CD14-positive monocyte (primary cell): ENCODE results near the gene ME3. TPM values are rescaled to one million over a fixed set of nuclear protein-coding genes. Genes with fewer than 3 reads are reported as not detected.

Experiments used
- DNase-seq, 3 donors: peaks; one replicate each; pipeline ENCODE4 v3.0.0-alpha.2; 2011 to 2022
- H2AFZ ChIP-seq: 2 replicates; pipeline ENCODE4 v1.6.0; 2012; ENCODE audit warnings: mild to moderate bottlenecking, low read depth, low read length, inconsistent platforms; ENCODE audit not compliant: insufficient read depth, poor library complexity, severe bottlenecking
- H3K27ac ChIP-seq, 2 donors: 1 replicate in 1 of 2; 2 replicates in 1 of 2; pipeline ENCODE4 v1.5.1; 2012 to 2013; ENCODE audit warnings: low read length in 2 of 2, control low read depth in 1 of 2, inconsistent platforms in 1 of 2, low read depth in 1 of 2, mild to moderate bottlenecking in 1 of 2
- H3K27me3 ChIP-seq, 2 donors: one replicate each; pipeline versions ENCODE4 v1.6.0 to v1.6.1; 2011 to 2013; ENCODE audit warnings: low read length in 2 of 2; ENCODE audit not compliant: control insufficient read depth in 2 of 2, insufficient read depth in 2 of 2
- H3K36me3 ChIP-seq, 2 donors: replicated peaks in 1 of 2; 1 replicate in 1 of 2; 2 replicates in 1 of 2; pipeline versions ENCODE4 v1.5.1 to v1.6.1; 2012 to 2013; ENCODE audit warnings: low read length in 2 of 2, control low read depth in 1 of 2, inconsistent platforms in 1 of 2, mild to moderate bottlenecking in 1 of 2; ENCODE audit not compliant: insufficient read depth in 2 of 2, control insufficient read depth in 1 of 2
- H3K4me1 ChIP-seq, 2 donors: 1 replicate in 1 of 2; 2 replicates in 1 of 2; pipeline versions ENCODE4 v1.5.1 to v1.6.1; 2012 to 2013; ENCODE audit warnings: low read length in 2 of 2, control low read depth in 1 of 2, inconsistent platforms in 1 of 2, mild to moderate bottlenecking in 1 of 2, moderate library complexity in 1 of 2; ENCODE audit not compliant: insufficient read depth in 2 of 2, control insufficient read depth in 1 of 2
- H3K4me2 ChIP-seq: replicated peaks from 2 replicates; pipeline ENCODE3; 2012; ENCODE audit warnings: low read length, moderate library complexity, mild to moderate bottlenecking; ENCODE audit not compliant: poor library complexity, severe bottlenecking; ENCODE audit errors: extremely low read depth
- H3K4me3 ChIP-seq, 3 experiments: fragments of 200-600 bp in 1 of 3; sonication (generic) in 1 of 3; replicated peaks in 1 of 3; 1 replicate in 2 of 3; 2 replicates in 1 of 3; pipeline ENCODE4 v1.5.1; 2011 to 2013; ENCODE audit warnings: low read length in 3 of 3, mild to moderate bottlenecking in 3 of 3, control low read depth in 2 of 3, low read depth in 2 of 3, inconsistent platforms in 1 of 3, moderate library complexity in 1 of 3
- H3K79me2 ChIP-seq: 2 replicates; pipeline ENCODE4 v1.6.0; 2012; ENCODE audit warnings: mild to moderate bottlenecking, control low read depth, inconsistent platforms, low read length, moderate library complexity; ENCODE audit not compliant: insufficient read depth
- H3K9ac ChIP-seq: 2 replicates; pipeline ENCODE4 v1.6.0; 2017; ENCODE audit warnings: low read length, mild to moderate bottlenecking; ENCODE audit not compliant: insufficient read depth, poor library complexity, severe bottlenecking
- H3K9me3 ChIP-seq, 2 donors: replicated peaks in 1 of 2; 1 replicate in 1 of 2; 2 replicates in 1 of 2; pipeline versions ENCODE4 v1.5.1 to v1.6.1; 2012 to 2013; ENCODE audit warnings: low read length in 2 of 2, control low read depth in 1 of 2; ENCODE audit not compliant: control insufficient read depth in 1 of 2, insufficient read depth in 1 of 2
- H4K20me1 ChIP-seq: 2 replicates; pipeline ENCODE4 v1.6.0; 2012; ENCODE audit warnings: mild to moderate bottlenecking, low read length, control low read depth, moderate library complexity; ENCODE audit not compliant: insufficient read depth
- H3K27ac Mint-ChIP-seq, 7 donors: one replicate each; pipeline ENCODE4 v1.8.0; 2020; ENCODE audit warnings: mild to moderate bottlenecking in 7 of 7, mixed read lengths in 7 of 7, moderate library complexity in 6 of 7, inconsistent platforms in 2 of 7
- H3K27me3 Mint-ChIP-seq, 3 donors: one replicate each; pipeline ENCODE4 v1.8.0; 2021 to 2022; ENCODE audit warnings: low read depth in 3 of 3, mild to moderate bottlenecking in 3 of 3, mixed read lengths in 3 of 3, moderate library complexity in 3 of 3, inconsistent platforms in 1 of 3
- H3K36me3 Mint-ChIP-seq, 2 donors: one replicate each; pipeline ENCODE4 v1.8.0; 2020; ENCODE audit warnings: mixed read lengths in 2 of 2, inconsistent platforms in 1 of 2, mild to moderate bottlenecking in 1 of 2
- H3K4me1 Mint-ChIP-seq: one replicate; pipeline ENCODE4 v1.8.0; 2020; ENCODE audit warnings: mild to moderate bottlenecking, mixed read lengths
- H3K4me3 Mint-ChIP-seq, 2 donors: one replicate each; pipeline ENCODE4 v1.8.0; 2020; ENCODE audit warnings: mild to moderate bottlenecking in 2 of 2, mixed read lengths in 2 of 2, moderate library complexity in 1 of 2
- H3K9me3 Mint-ChIP-seq, 7 donors: one replicate each; pipeline ENCODE4 v1.8.0; 2020 to 2022; ENCODE audit warnings: mixed read lengths in 7 of 7, mild to moderate bottlenecking in 6 of 7, moderate library complexity in 6 of 7, inconsistent platforms in 2 of 7
- WGBS: methylation state at CpG from one replicate; pipeline ENCODE4 v1.1.5; 2013; ENCODE audit warnings: missing lambda C conversion rate; ENCODE audit not compliant: insufficient coverage; 5-methylcytosine and 5-hydroxymethylcytosine counted together
- intact Hi-C, 2 donors: fragments of 100-400 bp; cut with micrococcal nuclease; formaldehyde crosslinking; loops; one replicate each; pipeline versions ENCODE4 v1.15.0 to v1.15.1; 2023
- polyA plus RNA-seq, 3 donors: library from polyadenylated mRNA; depleted of rRNA in 1 of 3; unstranded in 2 of 3; stranded (reverse) in 1 of 3; fragments of 300-500 nt in 2 of 3; fragments of >200 nt in 1 of 3; fragmentation: Illumina TruSeq in 2 of 3; gene quantifications; 1 replicate in 2 of 3; 2 replicates in 1 of 3; pipeline ENCODE4 v1.2.3, GENCODE V29; 2012 to 2021
- TF ChIP-seq, protein P1 (sequence below): fragments of 200-600 bp; IDR thresholded peaks from one replicate; pipeline ENCODE4 v1.8.0; 2022; ENCODE audit warnings: antibody characterized with exemption, mild to moderate bottlenecking

The ME3 gene
- polyA plus RNA-seq, 3 donors = 0.31 to 3.0 (median 0.42) TPM

DNA sequence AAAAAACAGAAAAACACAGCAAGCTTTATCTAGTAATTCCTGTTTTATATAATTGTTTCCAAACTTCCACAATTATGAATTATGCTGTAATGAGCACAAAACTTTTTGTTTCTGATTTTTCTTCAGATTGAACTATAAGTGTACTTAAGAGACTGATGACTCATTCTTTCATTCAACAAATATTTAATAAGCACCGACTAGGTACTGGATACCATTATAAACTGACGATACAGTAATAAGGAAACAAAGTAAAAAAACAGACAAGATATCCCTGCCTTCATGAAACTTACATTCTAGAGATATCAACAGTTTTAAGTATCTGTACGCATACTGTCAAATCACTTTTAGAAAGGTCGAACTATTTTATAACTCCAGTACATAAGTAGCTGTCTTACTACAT, 78.6 kb downstream of the ME3 start:
- H3K79me2 ChIP-seq = no peaks in the 10 kb centered on the region
- peaks cover 18 to 21% of the 10 kb centered on the region in 2 donors for H3K4me1 ChIP-seq
- peaks cover 4 to 5% of the 10 kb centered on the region in 2 donors for H3K9me3 ChIP-seq
- DNase-seq = no peak
- H3K4me1 Mint-ChIP-seq = peaks cover 26% of the 10 kb centered on the region
- TF ChIP-seq, protein P1, sequence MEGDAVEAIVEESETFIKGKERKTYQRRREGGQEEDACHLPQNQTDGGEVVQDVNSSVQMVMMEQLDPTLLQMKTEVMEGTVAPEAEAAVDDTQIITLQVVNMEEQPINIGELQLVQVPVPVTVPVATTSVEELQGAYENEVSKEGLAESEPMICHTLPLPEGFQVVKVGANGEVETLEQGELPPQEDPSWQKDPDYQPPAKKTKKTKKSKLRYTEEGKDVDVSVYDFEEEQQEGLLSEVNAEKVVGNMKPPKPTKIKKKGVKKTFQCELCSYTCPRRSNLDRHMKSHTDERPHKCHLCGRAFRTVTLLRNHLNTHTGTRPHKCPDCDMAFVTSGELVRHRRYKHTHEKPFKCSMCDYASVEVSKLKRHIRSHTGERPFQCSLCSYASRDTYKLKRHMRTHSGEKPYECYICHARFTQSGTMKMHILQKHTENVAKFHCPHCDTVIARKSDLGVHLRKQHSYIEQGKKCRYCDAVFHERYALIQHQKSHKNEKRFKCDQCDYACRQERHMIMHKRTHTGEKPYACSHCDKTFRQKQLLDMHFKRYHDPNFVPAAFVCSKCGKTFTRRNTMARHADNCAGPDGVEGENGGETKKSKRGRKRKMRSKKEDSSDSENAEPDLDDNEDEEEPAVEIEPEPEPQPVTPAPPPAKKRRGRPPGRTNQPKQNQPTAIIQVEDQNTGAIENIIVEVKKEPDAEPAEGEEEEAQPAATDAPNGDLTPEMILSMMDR = no peak
- peak overlapping the region in 1 of 7 donors; percentile 89 for H3K27ac Mint-ChIP-seq
- no peaks in the 10 kb centered on the region for H3K36me3 Mint-ChIP-seq
- H3K36me3 ChIP-seq = no peaks in the 10 kb centered on the region
- intact Hi-C loops = no loop called here
- H3K4me3 Mint-ChIP-seq = no peak overlapping the region
- WGBS = no CpG with 5 or more reads among the region's 4 CpGs
- H4K20me1 ChIP-seq = no peaks in the 10 kb centered on the region
- no peak overlapping the region for H3K4me2 ChIP-seq
- no peaks in the 10 kb centered on the region for H3K27me3 ChIP-seq
- no peak overlapping the region for H3K4me3 ChIP-seq
- no peak overlapping the region for H2AFZ ChIP-seq
- no peaks in the 10 kb centered on the region for H3K27me3 Mint-ChIP-seq
- H3K9ac ChIP-seq = no peak overlapping the region
- H3K27ac ChIP-seq = no peak overlapping the region
- H3K9me3 Mint-ChIP-seq = peaks cover 0 to 11% (median 0%) of the 10 kb centered on the region in 7 donors

DNA sequence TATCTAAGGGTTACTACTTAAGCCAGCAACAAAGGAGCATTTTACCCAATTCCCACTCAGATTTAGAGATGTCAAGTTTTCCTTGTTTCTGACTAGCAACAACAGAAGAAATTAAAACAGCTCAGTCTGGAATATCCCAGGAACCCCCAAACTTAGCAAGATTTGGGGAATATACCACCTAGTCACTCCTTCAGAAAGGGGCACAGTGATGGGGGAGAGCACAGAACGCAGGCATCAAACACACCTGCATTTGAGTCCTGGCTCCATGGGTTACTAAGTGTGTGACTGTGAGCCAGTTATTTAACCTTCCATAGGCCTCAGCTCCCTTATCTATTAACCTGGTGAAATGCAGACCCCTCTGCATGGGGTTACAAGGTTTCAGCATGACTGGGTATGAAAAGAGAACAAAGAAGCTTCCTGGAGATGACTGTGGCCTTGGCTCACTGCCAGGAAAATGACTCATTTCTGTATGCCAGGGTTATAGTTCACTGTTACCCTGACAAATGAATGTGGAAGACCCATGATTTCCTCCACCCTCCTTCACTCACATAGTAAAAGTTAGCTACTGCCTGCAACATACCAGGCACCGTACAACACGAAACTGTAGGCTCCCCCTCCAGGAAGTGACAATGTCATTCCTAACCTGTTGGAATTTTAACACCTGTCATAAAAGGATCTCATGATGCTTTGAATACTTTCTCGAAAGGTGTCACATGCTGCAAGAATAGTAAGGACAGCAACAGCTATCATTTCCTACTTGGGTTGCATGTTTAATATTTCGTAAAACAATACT, 79.6 kb downstream of the ME3 start:
- Mint-ChIP-seq H3K27ac (peak overlapping the region; percentile 1 to 89 (median 76)), H3K27me3 (no peaks in the 10 kb centered on the region), H3K4me1 (peaks cover 26% of the 10 kb centered on the region), H3K9me3 (peaks cover 0 to 5% (median 0%) of the 10 kb centered on the region in 7 donors), H3K36me3 (no peaks in the 10 kb centered on the region), H3K4me3 (peak overlapping the region in 1 of 2 donors; percentile 21)
- no peak overlapping the region for H2AFZ ChIP-seq
- H3K4me1 ChIP-seq = peaks cover 18 to 21% of the 10 kb centered on the region in 2 donors
- H3K4me2 ChIP-seq = peak overlapping the region; percentile 23
- TF ChIP-seq, protein P1 = no peak
- H3K79me2 ChIP-seq = no peaks in the 10 kb centered on the region
- peak overlapping the region; percentile 11 to 43 for H3K27ac ChIP-seq
- intact Hi-C loops = no loop called here
- peaks cover under 1% of the 10 kb centered on the region in 2 donors for H3K9me3 ChIP-seq
- no peaks in the 10 kb centered on the region for H3K36me3 ChIP-seq
- peak; percentile 73 to 94 (median 94) for DNase-seq
- H3K4me3 ChIP-seq = peak overlapping the region in 1 of 3 experiments; percentile 2
- no peaks in the 10 kb centered on the region for H4K20me1 ChIP-seq
- no peaks in the 10 kb centered on the region for H3K27me3 ChIP-seq
- H3K9ac ChIP-seq = no peak overlapping the region
- no CpG with 5 or more reads among the region's 5 CpGs for WGBS
